GM19035 (cell line): Measurements from ENCODE around the gene ANLN.
A peak's percentile ranks its signal among the peaks of the same experiment; 100 is the strongest.
"Not testable (repeated sequence)": the region's sequence is repeated elsewhere in the genome, so short reads cannot be mapped to it uniquely, and the experiment has no call there.

Source experiments
- ATAC-seq: cut with Tn5 transposase; IDR thresholded peaks from one replicate; pipeline ENCODE4 v1.9.1; 2021; ENCODE audit not compliant: unreplicated experiment

ANLN gene

DNA sequence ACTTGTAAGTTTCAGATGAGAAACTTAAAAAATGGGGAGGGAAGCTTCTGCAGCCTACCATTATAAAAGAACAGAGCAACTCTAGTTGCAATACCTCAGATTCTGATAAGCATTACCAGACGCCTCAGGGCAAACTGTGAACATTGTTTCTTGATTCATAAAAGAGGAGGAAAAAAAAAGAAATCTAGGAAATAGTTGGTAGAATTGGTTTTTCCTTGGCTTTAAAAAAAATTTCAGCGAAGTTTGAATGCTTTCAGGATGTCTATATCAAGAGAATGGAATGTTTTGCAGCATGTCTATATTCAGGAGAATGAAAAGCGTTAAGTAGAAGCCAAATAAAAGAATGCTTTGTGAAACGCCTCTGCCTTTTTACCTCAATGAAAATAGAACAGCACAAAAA lies 17.5 kb upstream of the ANLN start:
- no peak for ATAC-seq

DNA sequence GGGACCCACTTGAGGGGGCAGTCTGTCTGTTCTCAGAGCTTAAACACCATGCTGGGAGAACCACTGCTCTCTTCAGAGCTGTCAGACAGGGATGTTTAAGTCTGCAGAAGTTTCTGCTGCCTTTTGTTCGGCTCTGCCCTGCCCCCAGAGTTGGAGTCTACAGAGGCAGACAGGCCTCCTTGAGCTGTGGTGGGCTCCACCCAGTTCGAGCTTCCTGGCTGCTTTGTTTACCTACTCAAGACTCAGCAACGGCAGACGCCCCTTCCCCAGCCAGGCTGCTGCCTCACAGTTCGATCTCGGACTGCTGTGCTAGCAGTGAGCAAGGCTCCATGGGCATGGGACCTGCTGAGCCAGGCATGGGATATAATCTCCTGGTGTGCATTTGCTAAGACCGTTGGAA lies 11.1 kb upstream of the ANLN start:
- not testable (repeated sequence) for ATAC-seq

- ATAC-seq = no peak
Measured at GRCh38 chr7:36379831-36380504, 9.7 kb upstream of the ANLN start.

GRCh38 chr7:36381056-36381455 lies 8.6 kb upstream of the ANLN start:
- no peak for ATAC-seq

GRCh38 chr7:36383284-36383683 lies 6.4 kb upstream of the ANLN start:
- not testable (repeated sequence) for ATAC-seq

DNA sequence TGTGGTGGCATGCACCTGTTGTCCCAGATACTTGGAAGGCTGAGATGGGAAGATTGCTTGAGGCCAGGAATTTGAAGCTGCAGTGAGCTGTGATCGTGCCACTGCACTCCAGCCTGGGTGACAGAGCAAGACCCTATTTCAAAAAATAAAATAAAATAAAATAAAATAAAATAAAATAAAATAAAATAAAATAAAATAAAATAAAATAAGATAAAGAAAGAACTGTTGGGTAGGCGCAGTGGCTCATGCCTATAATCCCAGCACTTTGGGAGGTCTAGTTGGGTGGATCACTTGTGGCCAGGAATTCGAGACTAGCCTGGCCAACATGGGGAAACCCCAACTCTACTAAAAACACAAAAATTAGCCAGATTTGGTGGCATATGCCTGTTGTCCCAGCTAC lies 4.0 kb upstream of the ANLN start:
- not testable (repeated sequence) for ATAC-seq

GRCh38 chr7:36387435-36388231 lies 2.0 kb upstream of the ANLN start:
- ATAC-seq = no peak

DNA sequence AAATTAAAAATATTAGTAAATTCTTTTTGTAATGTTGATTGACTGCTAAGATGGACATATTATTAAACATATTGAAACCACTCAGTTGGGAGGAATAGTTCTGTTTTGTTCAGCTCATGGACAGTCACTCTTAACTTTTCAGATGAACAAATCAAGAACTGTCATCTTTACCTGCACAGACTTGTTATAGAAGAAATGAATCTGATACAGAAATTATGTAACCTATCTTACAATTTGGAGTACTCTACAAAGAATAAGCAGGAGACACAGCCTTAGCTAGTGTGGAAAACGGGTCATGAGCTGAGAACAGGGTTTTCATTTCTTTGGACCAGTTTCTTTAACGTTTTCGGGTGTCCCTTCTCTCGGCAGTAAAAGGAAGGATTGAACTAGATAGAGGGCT lies 1.2 kb upstream of the ANLN start:
- no peak for ATAC-seq

GRCh38 chr7:36390199-36391090 lies 783 bp downstream of the ANLN start:
- peak; percentile 12 for ATAC-seq

DNA sequence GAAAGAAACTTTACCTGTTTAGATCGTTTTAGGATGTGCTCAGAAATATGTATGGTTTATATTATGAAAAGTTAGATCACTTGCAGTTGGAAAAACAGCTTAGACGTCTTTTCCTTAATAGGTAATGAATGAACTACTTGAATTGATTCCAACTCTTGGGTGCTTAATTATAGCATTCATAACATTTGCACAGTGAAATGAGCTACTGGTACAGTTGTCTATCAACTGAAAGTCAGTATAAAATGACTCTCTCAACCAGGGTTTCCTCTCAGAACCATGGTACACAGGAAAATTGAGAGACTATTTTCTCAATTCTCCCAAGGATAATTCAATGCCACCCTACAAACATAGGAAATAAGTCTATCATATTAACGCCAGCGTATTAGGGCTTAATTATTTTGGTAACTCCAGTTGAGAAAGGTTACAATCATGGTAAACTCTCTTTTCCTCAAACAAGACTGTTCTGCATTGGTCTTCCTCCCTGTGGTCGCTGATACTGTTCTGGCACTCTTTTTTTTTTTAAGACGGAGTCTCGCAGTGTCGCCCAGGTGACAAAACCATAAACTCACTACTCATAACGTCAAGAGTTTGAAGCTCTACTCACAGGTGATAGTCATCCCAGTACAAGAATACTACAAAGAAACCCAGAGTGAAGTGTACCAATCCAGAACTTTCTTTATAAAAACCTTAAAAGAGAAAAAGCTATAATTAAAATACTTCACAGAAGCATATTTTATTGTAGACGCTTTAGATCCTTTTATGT lies 2.0 kb downstream of the ANLN start:
- ATAC-seq = peak; percentile 44

GRCh38 chr7:36393826-36394225 lies 4.2 kb downstream of the ANLN start:
- no peak for ATAC-seq

- no peak for ATAC-seq
Measured at GRCh38 chr7:36395171-36395894, 5.7 kb downstream of the ANLN start.

GRCh38 chr7:36396150-36396549 lies 6.5 kb downstream of the ANLN start:
- no peak for ATAC-seq

GRCh38 chr7:36400036-36400435 lies 10.4 kb downstream of the ANLN start:
- ATAC-seq = no peak

GRCh38 chr7:36400606-36401005 lies 10.9 kb downstream of the ANLN start:
- ATAC-seq = no peak

GRCh38 chr7:36403452-36403851 lies 13.8 kb downstream of the ANLN start:
- ATAC-seq = no peak

DNA sequence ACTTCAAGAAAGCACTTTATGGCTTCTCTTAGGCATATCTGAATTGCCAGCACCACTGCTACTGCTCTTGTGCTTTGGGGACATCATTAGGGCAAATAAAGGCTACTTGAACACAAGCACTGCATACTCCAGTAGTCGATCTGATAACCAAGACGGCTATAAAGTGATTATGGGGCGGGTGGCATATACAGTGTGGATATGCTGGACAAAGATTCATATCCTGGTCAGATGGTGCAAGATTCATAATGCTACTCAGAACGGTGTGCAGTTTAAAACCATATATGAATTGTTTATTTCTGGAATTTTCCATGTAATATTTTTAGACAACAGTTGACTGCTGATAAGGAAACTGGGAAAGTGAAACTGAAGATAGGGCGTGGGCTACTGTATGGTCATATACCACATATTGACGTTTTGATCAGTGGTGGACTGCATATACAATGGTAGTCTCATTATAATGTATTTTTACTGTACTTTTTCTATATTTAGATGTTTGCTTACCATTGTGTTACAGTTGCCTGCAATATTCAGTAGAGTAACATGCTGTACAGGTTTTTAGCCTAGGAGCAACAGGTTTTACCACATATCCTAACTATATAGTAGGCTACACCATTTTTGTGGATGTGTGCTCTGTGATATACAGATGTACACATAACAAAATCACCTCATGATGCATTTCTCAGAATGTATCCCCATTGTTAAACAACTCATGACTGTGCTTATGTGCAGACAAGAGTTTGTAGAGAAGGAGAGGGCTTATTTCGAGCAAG lies 15.2 kb downstream of the ANLN start:
- no peak for ATAC-seq

DNA sequence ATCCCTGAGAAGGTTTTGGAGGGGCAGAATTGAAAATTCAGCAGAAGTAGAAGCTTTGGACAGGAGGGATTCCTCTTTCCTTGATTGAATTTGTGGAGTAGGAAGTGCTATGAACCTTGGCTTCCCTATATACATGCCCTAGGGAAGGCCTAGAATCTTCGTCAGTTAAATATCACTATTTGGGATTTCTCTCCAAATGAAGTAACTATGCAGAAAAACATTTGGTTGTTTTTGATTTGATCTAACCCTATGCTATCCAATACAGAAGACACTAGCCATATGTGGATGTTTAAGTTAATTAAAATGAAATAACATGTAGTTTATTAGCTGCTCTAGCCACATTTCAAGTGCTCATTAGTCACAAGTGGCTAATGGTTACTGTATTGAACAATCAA lies 15.7 kb downstream of the ANLN start:
- ATAC-seq = no peak

DNA sequence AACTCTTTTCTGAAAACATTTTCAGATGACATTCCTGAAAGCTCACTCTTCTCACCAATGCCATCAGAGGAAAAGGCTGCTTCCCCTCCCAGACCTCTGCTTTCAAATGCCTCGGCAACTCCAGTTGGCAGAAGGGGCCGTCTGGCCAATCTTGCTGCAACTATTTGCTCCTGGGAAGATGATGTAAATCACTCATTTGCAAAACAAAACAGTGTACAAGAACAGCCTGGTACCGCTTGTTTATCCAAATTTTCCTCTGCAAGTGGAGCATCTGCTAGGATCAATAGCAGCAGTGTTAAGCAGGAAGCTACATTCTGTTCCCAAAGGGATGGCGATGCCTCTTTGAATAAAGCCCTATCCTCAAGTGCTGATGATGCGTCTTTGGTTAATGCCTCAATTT lies 16.5 kb downstream of the ANLN start:
- no peak for ATAC-seq
